LNCAP (cell line): Measurements from ENCODE around the gene PTPRN2.

Experiments used
- TF ChIP-seq, protein P1 (sequence below): fragments of 450-650 bp; IDR thresholded peaks from 2 replicates; pipeline ENCODE4 v1.5.1; 2017; ENCODE audit warnings: mild to moderate bottlenecking

The PTPRN2 gene

DNA sequence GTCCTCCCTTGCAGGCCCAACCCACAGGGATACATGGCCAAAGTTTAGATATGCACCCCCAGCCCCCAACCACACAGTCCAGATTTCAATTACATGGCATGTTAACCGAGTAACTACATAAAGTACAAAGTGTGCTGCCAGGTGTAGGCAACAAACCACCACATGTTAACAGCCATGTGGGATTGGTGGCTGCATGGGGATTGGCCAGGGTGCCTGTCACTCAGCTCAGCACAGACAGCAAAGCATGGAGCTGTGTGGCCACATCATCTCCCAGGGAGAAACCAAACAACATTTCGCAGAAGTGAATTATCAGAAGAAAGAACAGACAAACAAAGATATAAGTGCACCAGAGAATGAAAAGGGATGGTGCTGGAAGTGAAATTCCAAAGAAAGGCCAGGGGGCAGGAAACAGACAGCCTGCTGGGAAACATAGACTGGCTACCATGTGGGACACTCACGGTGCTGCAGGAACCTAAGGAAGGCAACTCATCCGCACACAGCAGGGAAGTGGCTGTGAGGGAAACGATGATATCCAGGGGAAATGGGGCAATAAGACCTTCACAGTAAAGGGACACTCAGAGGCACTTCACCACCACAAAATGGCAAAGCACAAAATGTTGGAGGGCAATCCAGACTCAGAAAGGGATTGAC, 171.2 kb downstream of the PTPRN2 start:
- TF ChIP-seq, protein P1, sequence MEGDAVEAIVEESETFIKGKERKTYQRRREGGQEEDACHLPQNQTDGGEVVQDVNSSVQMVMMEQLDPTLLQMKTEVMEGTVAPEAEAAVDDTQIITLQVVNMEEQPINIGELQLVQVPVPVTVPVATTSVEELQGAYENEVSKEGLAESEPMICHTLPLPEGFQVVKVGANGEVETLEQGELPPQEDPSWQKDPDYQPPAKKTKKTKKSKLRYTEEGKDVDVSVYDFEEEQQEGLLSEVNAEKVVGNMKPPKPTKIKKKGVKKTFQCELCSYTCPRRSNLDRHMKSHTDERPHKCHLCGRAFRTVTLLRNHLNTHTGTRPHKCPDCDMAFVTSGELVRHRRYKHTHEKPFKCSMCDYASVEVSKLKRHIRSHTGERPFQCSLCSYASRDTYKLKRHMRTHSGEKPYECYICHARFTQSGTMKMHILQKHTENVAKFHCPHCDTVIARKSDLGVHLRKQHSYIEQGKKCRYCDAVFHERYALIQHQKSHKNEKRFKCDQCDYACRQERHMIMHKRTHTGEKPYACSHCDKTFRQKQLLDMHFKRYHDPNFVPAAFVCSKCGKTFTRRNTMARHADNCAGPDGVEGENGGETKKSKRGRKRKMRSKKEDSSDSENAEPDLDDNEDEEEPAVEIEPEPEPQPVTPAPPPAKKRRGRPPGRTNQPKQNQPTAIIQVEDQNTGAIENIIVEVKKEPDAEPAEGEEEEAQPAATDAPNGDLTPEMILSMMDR: no peak

GRCh38 chr7:158415316-158415715, 172.3 kb downstream of the PTPRN2 start:
- TF ChIP-seq, protein P1: no peak

DNA sequence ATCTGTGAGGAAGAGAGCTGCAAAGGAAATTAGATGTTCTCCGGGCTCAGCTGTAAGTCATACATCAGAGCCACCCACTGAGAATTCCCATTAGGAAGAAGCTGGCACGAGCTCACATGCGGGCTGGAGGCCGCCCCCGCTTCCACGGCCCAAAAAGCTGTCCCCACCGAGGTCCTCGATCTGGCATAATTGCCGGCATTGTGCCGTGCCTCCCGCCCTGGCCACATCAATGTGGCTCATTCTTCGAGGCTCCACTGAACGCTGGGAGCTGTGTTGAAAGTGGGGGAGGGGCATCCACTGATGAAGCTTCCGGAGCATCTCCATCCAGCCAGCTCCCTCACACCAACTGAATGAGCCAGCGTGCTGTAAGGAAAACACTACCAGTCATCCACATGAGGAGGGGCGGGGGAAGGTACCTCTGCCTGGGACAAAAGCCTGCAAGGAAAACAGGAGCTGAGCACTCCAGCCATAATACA, 173.1 kb downstream of the PTPRN2 start:
- TF ChIP-seq, protein P1: no peak

- TF ChIP-seq, protein P1: no peak
Measured at GRCh38 chr7:158414002-158414401, 173.6 kb downstream of the PTPRN2 start.

GRCh38 chr7:158411232-158411950, 176.2 kb downstream of the PTPRN2 start:
- TF ChIP-seq, protein P1: no peak

- TF ChIP-seq, protein P1: no peak
Measured at GRCh38 chr7:158410720-158411119, 176.9 kb downstream of the PTPRN2 start.

DNA sequence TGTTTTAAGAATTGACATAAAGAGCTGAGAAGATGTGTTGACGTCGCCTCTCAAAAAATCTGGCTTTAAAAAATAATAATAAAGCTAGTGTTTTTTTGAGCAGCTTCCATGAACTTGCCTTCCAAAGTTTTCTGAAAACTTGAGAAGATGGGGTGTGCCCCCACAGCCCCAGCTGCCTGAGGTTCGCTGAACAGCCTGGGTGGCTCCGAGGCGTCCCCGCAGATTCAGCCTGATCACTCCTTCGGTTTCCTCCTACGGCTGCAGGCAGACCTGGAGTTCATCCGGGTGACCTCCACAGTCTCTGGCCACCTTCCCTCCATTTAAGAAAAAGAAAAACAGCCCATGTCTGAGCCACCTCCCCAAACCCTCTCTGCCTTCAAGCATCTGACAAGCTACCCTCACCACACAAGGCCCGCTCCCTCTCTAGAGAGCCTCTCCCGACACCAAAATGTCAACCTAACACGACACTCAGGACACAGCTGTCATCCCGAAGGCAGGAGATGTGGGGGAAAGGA, 177.8 kb downstream of the PTPRN2 start:
- TF ChIP-seq, protein P1: no peak
